HL-60 (cell line): ENCODE measurements around the gene CCDC90B.

Source experiments
- DNase-seq, 2 experiments: peaks; one replicate each; pipeline ENCODE4 v3.0.0-alpha.2; 2010 to 2020; ENCODE audit warnings: low read depth in 1 of 2, low spot score in 1 of 2
- H3K27ac ChIP-seq: fragments of 250-450 bp; sonication (Bioruptor Pico); replicated peaks from 2 replicates; pipeline ENCODE4 v1.5.1; 2020; ENCODE audit warnings: mild to moderate bottlenecking, moderate library complexity
- H3K27me3 ChIP-seq: fragments of 250-450 bp; sonication (Bioruptor Pico); 2 replicates; pipeline ENCODE4 v1.5.1; 2021; ENCODE audit warnings: mild to moderate bottlenecking, moderate library complexity; ENCODE audit not compliant: insufficient read depth, poor library complexity, severe bottlenecking
- H3K4me3 ChIP-seq: replicated peaks from 2 replicates; pipeline ENCODE4 v1.5.1; 2011; ENCODE audit warnings: mild to moderate bottlenecking, control low read depth, low read length; ENCODE audit not compliant: insufficient read depth
- CTCF ChIP-seq: IDR thresholded peaks from one replicate; pipeline ENCODE4 v1.5.1; 2011; ENCODE audit warnings: low read length, control low read depth, inconsistent platforms; ENCODE audit not compliant: insufficient read depth
- GABPA ChIP-seq: IDR thresholded peaks from 2 replicates; pipeline ENCODE4 v1.6.1; 2012; ENCODE audit warnings: low read depth
- POLR2AphosphoS5 ChIP-seq: IDR thresholded peaks from 2 replicates; pipeline ENCODE4 v1.6.1; 2012; ENCODE audit warnings: low read depth
- REST ChIP-seq: IDR thresholded peaks from 2 replicates; pipeline ENCODE4 v1.6.1; 2012; ENCODE audit warnings: low read depth; ENCODE audit not compliant: insufficient replicate concordance
- SPI1 ChIP-seq: IDR thresholded peaks from 2 replicates; pipeline ENCODE4 v1.6.1; 2012; ENCODE audit warnings: low read depth, mild to moderate bottlenecking, borderline replicate concordance

The CCDC90B gene

GRCh38 chr11:83241291-83241946 is 44.7 kb downstream of the CCDC90B start:
- no peaks in the 10 kb centered on the region for H3K27me3 ChIP-seq
- no peak for TF ChIP-seq SPI1
- TF ChIP-seq CTCF = peak; percentile 55
- H3K27ac ChIP-seq = no peak overlapping the region
- no peak overlapping the region for H3K4me3 ChIP-seq
- DNase-seq = peak; percentile 16 to 18

- no peak for TF ChIP-seq POLR2AphosphoS5
- TF ChIP-seq SPI1 = no peak
- no peak for TF ChIP-seq CTCF
- no peak for TF ChIP-seq GABPA
- no peak for TF ChIP-seq REST
- no peak for DNase-seq
Measured at GRCh38 chr11:83238111-83238510, 48.1 kb downstream of the CCDC90B start.

GRCh38 chr11:83235825-83236224 is 50.3 kb downstream of the CCDC90B start:
- no peak for DNase-seq
- TF ChIP-seq REST (no peak), CTCF (no peak), POLR2AphosphoS5 (no peak), GABPA (no peak), SPI1 (no peak)
- no peak overlapping the region for H3K4me3 ChIP-seq
- H3K27me3 ChIP-seq = no peaks in the 10 kb centered on the region
- no peak overlapping the region for H3K27ac ChIP-seq

More at GRCh38 chr11:83238111-83238510, 48.1 kb downstream of the CCDC90B start:
- Histone ChIP-seq H3K27ac (no peak overlapping the region), H3K4me3 (no peak overlapping the region), H3K27me3 (no peaks in the 10 kb centered on the region)

- no peak overlapping the region for H3K4me3 ChIP-seq
- no peak for DNase-seq
- no peaks in the 10 kb centered on the region for H3K27me3 ChIP-seq
- H3K27ac ChIP-seq = no peak overlapping the region
- TF ChIP-seq GABPA (no peak), SPI1 (no peak), REST (no peak), POLR2AphosphoS5 (no peak), CTCF (no peak)
Measured at GRCh38 chr11:83223457-83223856, 62.7 kb downstream of the CCDC90B start.
